HG03060 (cell line): ENCODE results near the gene TTC23L.

ENCODE experiments used
- ATAC-seq: cut with Tn5 transposase; IDR thresholded peaks from one replicate; pipeline ENCODE4 v1.9.1; 2021; ENCODE audit warnings: low read depth, moderate number of reproducible peaks; ENCODE audit not compliant: unreplicated experiment

Gene TTC23L

GRCh38 chr5:34832568-34832967 lies 6.4 kb upstream of the TTC23L start:
- no peak for ATAC-seq

GRCh38 chr5:34833090-34833489 lies 5.9 kb upstream of the TTC23L start:
- ATAC-seq = no peak

- ATAC-seq = no peak
Measured at GRCh38 chr5:34833976-34834793, 4.8 kb upstream of the TTC23L start.

- ATAC-seq = no peak
Measured at GRCh38 chr5:34834794-34835089, 4.2 kb upstream of the TTC23L start.

- no peak for ATAC-seq
Measured at GRCh38 chr5:34835664-34836063, 3.3 kb upstream of the TTC23L start.

- ATAC-seq = no peak
Measured at GRCh38 chr5:34841816-34842215, 2.9 kb downstream of the TTC23L start.

- no peak for ATAC-seq
Measured at GRCh38 chr5:34842554-34842953, 3.6 kb downstream of the TTC23L start.

- no peak for ATAC-seq
Measured at GRCh38 chr5:34843497-34843896, 4.5 kb downstream of the TTC23L start.

GRCh38 chr5:34844106-34844505 lies 5.1 kb downstream of the TTC23L start:
- ATAC-seq = no peak

- no peak for ATAC-seq
Measured at GRCh38 chr5:34844999-34845398, 6.0 kb downstream of the TTC23L start.

- ATAC-seq = no peak
Measured at GRCh38 chr5:34847056-34847455, 8.1 kb downstream of the TTC23L start.

GRCh38 chr5:34847552-34847951 lies 8.6 kb downstream of the TTC23L start:
- no peak for ATAC-seq

GRCh38 chr5:34848230-34848629 lies 9.3 kb downstream of the TTC23L start:
- no peak for ATAC-seq

- no peak for ATAC-seq
Measured at GRCh38 chr5:34849253-34849652, 10.3 kb downstream of the TTC23L start.

GRCh38 chr5:34854459-34855174 lies 15.7 kb downstream of the TTC23L start:
- ATAC-seq = peak; percentile 99

GRCh38 chr5:34857161-34857560 lies 18.2 kb downstream of the TTC23L start:
- no peak for ATAC-seq

GRCh38 chr5:34857894-34858293 lies 18.9 kb downstream of the TTC23L start:
- no peak for ATAC-seq

GRCh38 chr5:34858790-34859189 lies 19.8 kb downstream of the TTC23L start:
- ATAC-seq = no peak

- ATAC-seq = no peak
Measured at GRCh38 chr5:34859253-34859652, 20.3 kb downstream of the TTC23L start.

GRCh38 chr5:34863946-34864345 lies 25.0 kb downstream of the TTC23L start:
- no peak for ATAC-seq

GRCh38 chr5:34865091-34865490 lies 26.1 kb downstream of the TTC23L start:
- no peak for ATAC-seq

- ATAC-seq = no peak
Measured at GRCh38 chr5:34866989-34867471, 28.1 kb downstream of the TTC23L start.
